Liver (tissue), 9 donors: Measurements from ENCODE around the gene SH3PXD2A. TPM values are rescaled to one million over a fixed set of nuclear protein-coding genes. Genes with fewer than 3 reads are reported as not detected.

Source experiments
- DNase-seq: peaks from one replicate; pipeline ENCODE4 v3.0.0-alpha.2; 2017; ENCODE audit warnings: low spot score
- H3K27ac ChIP-seq, 2 donors: one replicate each; pipeline ENCODE4 v1.7.0; 2013; ENCODE audit warnings: inconsistent platforms in 2 of 2, low read length in 2 of 2, control low read depth in 1 of 2, low read depth in 1 of 2, mild to moderate bottlenecking in 1 of 2
- H3K27me3 ChIP-seq, 4 donors: one replicate each; pipeline versions ENCODE4 v1.6.1 to v1.7.0; 2013; ENCODE audit warnings: low read length in 3 of 4, inconsistent platforms in 1 of 4, mild to moderate bottlenecking in 1 of 4, moderate library complexity in 1 of 4; ENCODE audit not compliant: control insufficient read depth in 4 of 4, insufficient read depth in 4 of 4
- H3K36me3 ChIP-seq, 4 donors: one replicate each; pipeline versions ENCODE4 v1.6.1 to v1.7.0; 2013; ENCODE audit warnings: low read length in 3 of 4, mild to moderate bottlenecking in 3 of 4, low read depth in 1 of 4, moderate library complexity in 1 of 4; ENCODE audit not compliant: control insufficient read depth in 4 of 4, insufficient read depth in 3 of 4
- H3K4me1 ChIP-seq, 4 donors: one replicate each; pipeline versions ENCODE4 v1.6.1 to v1.7.0; 2013; ENCODE audit warnings: low read length in 3 of 4, mild to moderate bottlenecking in 3 of 4, moderate library complexity in 1 of 4; ENCODE audit not compliant: control insufficient read depth in 4 of 4, insufficient read depth in 4 of 4
- H3K4me3 ChIP-seq, 3 donors: one replicate each; pipeline versions ENCODE4 v1.6.1 to v1.7.0; 2013; ENCODE audit warnings: low read length in 3 of 3, control low read depth in 1 of 3, low read depth in 1 of 3, mild to moderate bottlenecking in 1 of 3
- H3K9ac ChIP-seq, 2 donors: one replicate each; pipeline ENCODE4 v1.7.0; 2013; ENCODE audit warnings: low read length in 2 of 2, mild to moderate bottlenecking in 2 of 2, moderate library complexity in 2 of 2, control low read depth in 1 of 2, low read depth in 1 of 2
- H3K9me3 ChIP-seq, 4 donors: one replicate each; pipeline versions ENCODE4 v1.6.1 to v1.7.0; 2013; ENCODE audit warnings: low read length in 3 of 4; ENCODE audit not compliant: control insufficient read depth in 4 of 4
- EGR1 ChIP-seq, 2 donors: IDR thresholded peaks; 2 replicates each; pipeline ENCODE4 v1.6.1; 2016 to 2018; ENCODE audit warnings: antibody characterized with exemption in 2 of 2, low read depth in 2 of 2
- FOXA1 ChIP-seq: IDR thresholded peaks from 2 replicates; pipeline ENCODE4 v1.6.1; 2016; ENCODE audit warnings: antibody characterized with exemption
- FOXA2 ChIP-seq: IDR thresholded peaks from 2 replicates; pipeline ENCODE4 v1.6.1; 2016; ENCODE audit warnings: antibody characterized with exemption
- GABPA ChIP-seq, 2 donors: IDR thresholded peaks in 1 of 2; conservative IDR thresholded peaks in 1 of 2; 2 replicates each; pipeline ENCODE4 v1.6.1; 2016; ENCODE audit warnings: antibody characterized with exemption in 2 of 2, mild to moderate bottlenecking in 1 of 2, moderate library complexity in 1 of 2
- HNF4A ChIP-seq, 2 donors: conservative IDR thresholded peaks; 2 replicates each; pipeline ENCODE4 v1.6.1; 2016; ENCODE audit warnings: antibody characterized with exemption in 2 of 2, mild to moderate bottlenecking in 2 of 2
- HNF4G ChIP-seq: IDR thresholded peaks from 2 replicates; pipeline ENCODE4 v1.6.1; 2016; ENCODE audit warnings: antibody characterized with exemption
- JUND ChIP-seq, 2 donors: IDR thresholded peaks; 2 replicates each; pipeline ENCODE4 v1.6.1; 2016; ENCODE audit warnings: antibody characterized with exemption in 2 of 2
- NR2F2 ChIP-seq: IDR thresholded peaks from 2 replicates; pipeline ENCODE4 v1.6.1; 2016; ENCODE audit warnings: antibody characterized with exemption
- RXRA ChIP-seq, 2 donors: IDR thresholded peaks; 2 replicates each; pipeline ENCODE4 v1.6.1; 2017 to 2018; ENCODE audit warnings: antibody characterized with exemption in 2 of 2, mild to moderate bottlenecking in 1 of 2
- SP1 ChIP-seq: IDR thresholded peaks from 2 replicates; pipeline ENCODE4 v1.6.1; 2018; ENCODE audit warnings: antibody characterized with exemption, mild to moderate bottlenecking
- TAF1 ChIP-seq: conservative IDR thresholded peaks from 2 replicates; pipeline ENCODE4 v1.6.1; 2016; ENCODE audit warnings: antibody characterized with exemption, mild to moderate bottlenecking
- YY1 ChIP-seq: IDR thresholded peaks from 2 replicates; pipeline ENCODE4 v1.6.1; 2016; ENCODE audit warnings: antibody characterized with exemption, mild to moderate bottlenecking
- WGBS: extraction: QIAGEN DNeasy Blood & Tissue Kit; methylation state at CpG from one replicate; pipeline ENCODE4 v1.1.7; 2013; 5-methylcytosine and 5-hydroxymethylcytosine counted together
- polyA plus RNA-seq, 2 donors: library from polyadenylated mRNA; stranded (reverse) in 1 of 2; unstranded in 1 of 2; fragments of 200-250 nt in 1 of 2; fragments of >200 nt in 1 of 2; fragmentation: Nextera tagmentation in 1 of 2; extraction: Ambion mirVana in 1 of 2; gene quantifications; one replicate each; pipeline versions ENCODE4 v1.2.1 to v1.2.3, GENCODE V29; 2013 to 2015
- total RNA-seq, 2 donors: library from RNA; depleted of rRNA; stranded (reverse); fragments of >200 nt; gene quantifications; one replicate each; pipeline ENCODE4 v1.2.3, GENCODE V29; 2014
- TF ChIP-seq, protein P1 (sequence below): IDR thresholded peaks from 2 replicates; pipeline ENCODE4 v1.6.1; 2016; ENCODE audit warnings: antibody characterized with exemption
- TF ChIP-seq, protein P2 (sequence below): IDR thresholded peaks from 2 replicates; pipeline ENCODE4 v1.6.1; 2016; ENCODE audit warnings: antibody characterized with exemption, mild to moderate bottlenecking
- TF ChIP-seq, protein P3 (sequence below): IDR thresholded peaks from 2 replicates; pipeline ENCODE4 v1.6.1; 2016; ENCODE audit warnings: antibody characterized with exemption
- TF ChIP-seq, protein P4 (sequence below): fragments of 150-350 bp; IDR thresholded peaks from 2 replicates; pipeline ENCODE4 v1.5.1; 2017; ENCODE audit warnings: improper control_type of control experiment, low read depth, low read length; ENCODE audit not compliant: missing input control
- TF ChIP-seq, protein P5 (sequence below): IDR thresholded peaks from 2 replicates; pipeline ENCODE4 v1.6.1; 2016; ENCODE audit warnings: antibody characterized with exemption
- donor health status: healthy.
- donor health status: healthy.
- donor health status: healthy.
- donor health status: healthy.
- donor health status: healthy.

Gene SH3PXD2A
- total and polyA plus RNA-seq, 4 donors = 0.82 to 5.5 (median 3.9) TPM

DNA sequence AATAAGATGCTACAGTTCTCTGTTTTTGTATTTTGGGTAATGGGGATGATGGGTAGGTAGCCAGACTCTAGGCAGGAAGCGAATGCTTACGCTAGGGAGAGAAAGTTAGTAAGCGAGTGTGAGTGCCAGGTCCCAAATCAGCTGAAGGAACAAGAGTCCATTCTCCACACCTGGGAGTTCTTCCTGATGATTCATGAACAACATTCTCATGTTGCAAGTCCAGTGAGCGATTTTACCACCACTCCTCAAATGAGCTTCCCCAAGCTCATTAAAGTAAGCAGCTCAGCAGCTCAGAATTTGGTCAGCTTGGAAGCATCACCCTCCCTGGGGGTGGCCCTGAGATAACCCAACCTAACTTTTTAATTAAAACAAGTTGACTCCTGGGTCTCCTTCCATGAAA, 27.3 kb downstream of the SH3PXD2A start:
- no peak for TF ChIP-seq JUND (IDR thresholded peaks at IDR 0.05)
- no peak for TF ChIP-seq SP1
- no peak for TF ChIP-seq YY1
- no peak for DNase-seq
- WGBS = 94% methylated on average over 4 of the region's 4 CpGs
- Histone ChIP-seq H3K9ac (no peak overlapping the region), H3K9me3 (no peaks in the 10 kb centered on the region), H3K4me3 (no peak overlapping the region), H3K4me1 (no peaks in the 10 kb centered on the region), H3K27ac (no peak overlapping the region), H3K36me3 (no peaks in the 10 kb centered on the region), H3K27me3 (no peaks in the 10 kb centered on the region)

DNA sequence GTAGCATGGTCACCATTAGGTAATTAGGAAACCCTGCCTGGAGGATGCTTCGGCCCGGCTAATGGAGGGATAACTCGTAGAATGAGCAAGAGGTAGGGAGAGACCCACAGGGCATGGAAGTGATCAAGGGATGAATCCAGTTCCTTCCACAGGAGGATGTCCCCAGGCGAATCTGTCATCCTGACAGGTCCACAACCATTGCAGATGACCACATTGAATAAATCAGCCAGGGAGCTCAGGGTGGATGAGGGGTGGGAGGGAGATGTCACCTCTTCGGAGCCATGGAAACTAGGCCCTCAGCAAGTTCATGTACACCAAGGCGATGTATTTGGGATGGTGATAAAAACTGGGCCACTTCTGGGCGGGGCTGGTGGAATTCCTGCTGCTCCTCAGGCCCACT, 28.5 kb downstream of the SH3PXD2A start:
- H3K27me3 ChIP-seq = no peaks in the 10 kb centered on the region
- TF ChIP-seq HNF4A (conservative IDR thresholded peaks at IDR 0.05) (no peak), GABPA (IDR thresholded peaks at IDR 0.05 in 1 of 2, conservative IDR thresholded peaks at IDR 0.05 in 1 of 2) (no peak)
- TF ChIP-seq, protein P1, sequence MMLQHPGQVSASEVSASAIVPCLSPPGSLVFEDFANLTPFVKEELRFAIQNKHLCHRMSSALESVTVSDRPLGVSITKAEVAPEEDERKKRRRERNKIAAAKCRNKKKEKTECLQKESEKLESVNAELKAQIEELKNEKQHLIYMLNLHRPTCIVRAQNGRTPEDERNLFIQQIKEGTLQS = no peak
- H3K27ac ChIP-seq = no peak overlapping the region
- no peaks in the 10 kb centered on the region for H3K9me3 ChIP-seq
- 95% methylated on average over 7 of the region's 7 CpGs for WGBS
- H3K4me3 ChIP-seq = no peak overlapping the region
- H3K36me3 ChIP-seq = no peaks in the 10 kb centered on the region
- peaks cover 0 to 6% (median 5%) of the 10 kb centered on the region in 4 donors for H3K4me1 ChIP-seq
- no peak for DNase-seq
- H3K9ac ChIP-seq = no peak overlapping the region

DNA sequence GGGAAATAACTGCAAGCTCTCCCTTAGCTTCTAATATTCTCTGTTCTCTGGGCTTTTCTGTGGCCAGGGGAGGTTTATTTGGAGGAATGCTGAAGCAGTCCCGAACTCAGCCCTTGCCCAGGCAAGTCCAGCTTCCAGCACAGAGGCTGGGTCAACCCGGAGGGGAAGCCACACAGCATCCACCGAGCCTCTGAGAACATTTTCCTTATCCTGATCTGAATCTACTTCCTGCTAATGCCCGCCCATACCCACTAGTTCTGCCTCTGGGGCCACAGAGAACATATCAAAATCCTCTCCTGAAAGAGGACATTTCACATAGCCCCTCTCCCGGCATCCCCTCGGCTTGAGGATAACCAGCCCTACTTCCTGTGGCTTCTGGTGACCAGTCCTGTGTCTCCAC, 31.1 kb downstream of the SH3PXD2A start:
- H3K27me3 ChIP-seq = no peaks in the 10 kb centered on the region
- H3K4me1 ChIP-seq = peaks cover 5 to 22% (median 17%) of the 10 kb centered on the region in 4 donors
- no peak for DNase-seq
- H3K9me3 ChIP-seq = no peaks in the 10 kb centered on the region
- H3K27ac ChIP-seq = no peak overlapping the region
- H3K4me3 ChIP-seq = no peak overlapping the region
- WGBS = 68% methylated on average over 6 of the region's 6 CpGs
- H3K9ac ChIP-seq = no peak overlapping the region
- H3K36me3 ChIP-seq = no peaks in the 10 kb centered on the region
- TF ChIP-seq RXRA (IDR thresholded peaks at IDR 0.05) = no peak
- TF ChIP-seq, protein P2, sequence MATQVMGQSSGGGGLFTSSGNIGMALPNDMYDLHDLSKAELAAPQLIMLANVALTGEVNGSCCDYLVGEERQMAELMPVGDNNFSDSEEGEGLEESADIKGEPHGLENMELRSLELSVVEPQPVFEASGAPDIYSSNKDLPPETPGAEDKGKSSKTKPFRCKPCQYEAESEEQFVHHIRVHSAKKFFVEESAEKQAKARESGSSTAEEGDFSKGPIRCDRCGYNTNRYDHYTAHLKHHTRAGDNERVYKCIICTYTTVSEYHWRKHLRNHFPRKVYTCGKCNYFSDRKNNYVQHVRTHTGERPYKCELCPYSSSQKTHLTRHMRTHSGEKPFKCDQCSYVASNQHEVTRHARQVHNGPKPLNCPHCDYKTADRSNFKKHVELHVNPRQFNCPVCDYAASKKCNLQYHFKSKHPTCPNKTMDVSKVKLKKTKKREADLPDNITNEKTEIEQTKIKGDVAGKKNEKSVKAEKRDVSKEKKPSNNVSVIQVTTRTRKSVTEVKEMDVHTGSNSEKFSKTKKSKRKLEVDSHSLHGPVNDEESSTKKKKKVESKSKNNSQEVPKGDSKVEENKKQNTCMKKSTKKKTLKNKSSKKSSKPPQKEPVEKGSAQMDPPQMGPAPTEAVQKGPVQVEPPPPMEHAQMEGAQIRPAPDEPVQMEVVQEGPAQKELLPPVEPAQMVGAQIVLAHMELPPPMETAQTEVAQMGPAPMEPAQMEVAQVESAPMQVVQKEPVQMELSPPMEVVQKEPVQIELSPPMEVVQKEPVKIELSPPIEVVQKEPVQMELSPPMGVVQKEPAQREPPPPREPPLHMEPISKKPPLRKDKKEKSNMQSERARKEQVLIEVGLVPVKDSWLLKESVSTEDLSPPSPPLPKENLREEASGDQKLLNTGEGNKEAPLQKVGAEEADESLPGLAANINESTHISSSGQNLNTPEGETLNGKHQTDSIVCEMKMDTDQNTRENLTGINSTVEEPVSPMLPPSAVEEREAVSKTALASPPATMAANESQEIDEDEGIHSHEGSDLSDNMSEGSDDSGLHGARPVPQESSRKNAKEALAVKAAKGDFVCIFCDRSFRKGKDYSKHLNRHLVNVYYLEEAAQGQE = no peak
- no peak for TF ChIP-seq GABPA (IDR thresholded peaks at IDR 0.05 in 1 of 2, conservative IDR thresholded peaks at IDR 0.05 in 1 of 2)
- no peak for TF ChIP-seq TAF1
- TF ChIP-seq YY1 = no peak
- TF ChIP-seq, protein P3, sequence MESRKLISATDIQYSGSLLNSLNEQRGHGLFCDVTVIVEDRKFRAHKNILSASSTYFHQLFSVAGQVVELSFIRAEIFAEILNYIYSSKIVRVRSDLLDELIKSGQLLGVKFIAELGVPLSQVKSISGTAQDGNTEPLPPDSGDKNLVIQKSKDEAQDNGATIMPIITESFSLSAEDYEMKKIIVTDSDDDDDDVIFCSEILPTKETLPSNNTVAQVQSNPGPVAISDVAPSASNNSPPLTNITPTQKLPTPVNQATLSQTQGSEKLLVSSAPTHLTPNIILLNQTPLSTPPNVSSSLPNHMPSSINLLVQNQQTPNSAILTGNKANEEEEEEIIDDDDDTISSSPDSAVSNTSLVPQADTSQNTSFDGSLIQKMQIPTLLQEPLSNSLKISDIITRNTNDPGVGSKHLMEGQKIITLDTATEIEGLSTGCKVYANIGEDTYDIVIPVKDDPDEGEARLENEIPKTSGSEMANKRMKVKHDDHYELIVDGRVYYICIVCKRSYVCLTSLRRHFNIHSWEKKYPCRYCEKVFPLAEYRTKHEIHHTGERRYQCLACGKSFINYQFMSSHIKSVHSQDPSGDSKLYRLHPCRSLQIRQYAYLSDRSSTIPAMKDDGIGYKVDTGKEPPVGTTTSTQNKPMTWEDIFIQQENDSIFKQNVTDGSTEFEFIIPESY = no peak
- no peak for TF ChIP-seq HNF4A (conservative IDR thresholded peaks at IDR 0.05)
- no peak for TF ChIP-seq FOXA1
- TF ChIP-seq, protein P4, sequence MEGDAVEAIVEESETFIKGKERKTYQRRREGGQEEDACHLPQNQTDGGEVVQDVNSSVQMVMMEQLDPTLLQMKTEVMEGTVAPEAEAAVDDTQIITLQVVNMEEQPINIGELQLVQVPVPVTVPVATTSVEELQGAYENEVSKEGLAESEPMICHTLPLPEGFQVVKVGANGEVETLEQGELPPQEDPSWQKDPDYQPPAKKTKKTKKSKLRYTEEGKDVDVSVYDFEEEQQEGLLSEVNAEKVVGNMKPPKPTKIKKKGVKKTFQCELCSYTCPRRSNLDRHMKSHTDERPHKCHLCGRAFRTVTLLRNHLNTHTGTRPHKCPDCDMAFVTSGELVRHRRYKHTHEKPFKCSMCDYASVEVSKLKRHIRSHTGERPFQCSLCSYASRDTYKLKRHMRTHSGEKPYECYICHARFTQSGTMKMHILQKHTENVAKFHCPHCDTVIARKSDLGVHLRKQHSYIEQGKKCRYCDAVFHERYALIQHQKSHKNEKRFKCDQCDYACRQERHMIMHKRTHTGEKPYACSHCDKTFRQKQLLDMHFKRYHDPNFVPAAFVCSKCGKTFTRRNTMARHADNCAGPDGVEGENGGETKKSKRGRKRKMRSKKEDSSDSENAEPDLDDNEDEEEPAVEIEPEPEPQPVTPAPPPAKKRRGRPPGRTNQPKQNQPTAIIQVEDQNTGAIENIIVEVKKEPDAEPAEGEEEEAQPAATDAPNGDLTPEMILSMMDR = no peak
- TF ChIP-seq JUND (IDR thresholded peaks at IDR 0.05) = no peak
- TF ChIP-seq NR2F2 = no peak
- no peak for TF ChIP-seq HNF4G
- TF ChIP-seq, protein P5, sequence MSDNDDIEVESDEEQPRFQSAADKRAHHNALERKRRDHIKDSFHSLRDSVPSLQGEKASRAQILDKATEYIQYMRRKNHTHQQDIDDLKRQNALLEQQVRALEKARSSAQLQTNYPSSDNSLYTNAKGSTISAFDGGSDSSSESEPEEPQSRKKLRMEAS = no peak
- no peak for TF ChIP-seq SP1
- TF ChIP-seq EGR1 (IDR thresholded peaks at IDR 0.05; ENCODE audit: low read depth in 2 of 2) = no peak
- no peak for TF ChIP-seq FOXA2
